ENCODE results near the gene MTCL1. TPM values are rescaled to one million over a fixed set of nuclear protein-coding genes. Genes with fewer than 3 reads are reported as not detected.

MTCL1 gene
- total RNA-seq, 2 experiments from 2014 or later = 0.92 to 1.1 TPM

DNA sequence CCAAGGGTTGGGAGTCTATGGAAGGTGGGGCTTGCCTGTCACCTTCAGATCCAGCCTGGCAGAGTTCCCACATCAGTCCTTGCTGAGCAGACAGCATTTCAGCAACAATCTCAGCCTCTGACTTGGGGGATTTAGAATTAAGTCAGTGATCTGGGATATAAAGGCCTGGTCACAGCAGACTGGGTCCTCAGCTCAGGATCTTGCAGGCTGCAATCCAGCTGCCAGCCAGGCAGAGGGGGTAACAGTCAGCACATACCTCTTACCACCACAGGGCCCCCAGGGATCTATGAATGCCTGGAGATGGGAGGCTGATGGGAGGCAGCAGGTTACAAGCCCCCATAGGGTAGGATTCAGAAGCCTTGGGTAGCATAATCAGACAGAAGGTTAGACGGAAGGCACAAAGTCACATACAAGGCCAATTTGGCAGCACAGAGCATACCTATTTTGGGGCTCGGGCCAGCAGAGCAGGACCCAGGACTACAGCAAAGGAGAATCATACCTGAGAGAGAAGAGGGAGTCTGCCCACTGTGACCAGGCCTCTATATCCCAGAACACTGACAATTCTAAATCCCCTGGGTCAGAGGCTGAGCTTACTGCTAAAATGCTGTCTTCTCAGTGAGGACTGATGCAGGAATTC, 163.5 kb downstream of the MTCL1 start:
- POLR2A ChIA-PET = no interaction called here
- CTCF ChIA-PET = no interaction called here

DNA sequence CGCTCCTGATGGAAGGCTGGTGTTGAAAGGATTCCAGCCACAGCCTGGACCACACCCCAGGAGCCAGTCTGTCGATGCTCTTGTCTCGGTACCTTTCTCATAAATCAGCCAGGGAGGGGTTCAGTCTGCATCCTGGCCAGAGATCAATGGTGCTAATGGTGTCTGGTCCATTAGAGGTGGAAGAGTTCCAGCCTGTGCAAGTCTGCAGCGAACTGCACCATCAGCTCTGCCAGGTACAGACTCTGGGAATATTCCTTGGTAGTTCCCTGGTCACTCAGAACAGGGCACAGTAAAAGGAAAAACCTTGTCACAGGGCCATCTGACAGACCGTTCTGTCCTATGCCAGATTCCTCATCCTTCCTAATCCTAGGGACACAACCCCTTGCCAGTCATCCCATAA, 164.3 kb downstream of the MTCL1 start:
- CTCF ChIA-PET = no interaction called here
- POLR2A ChIA-PET = no interaction called here

DNA sequence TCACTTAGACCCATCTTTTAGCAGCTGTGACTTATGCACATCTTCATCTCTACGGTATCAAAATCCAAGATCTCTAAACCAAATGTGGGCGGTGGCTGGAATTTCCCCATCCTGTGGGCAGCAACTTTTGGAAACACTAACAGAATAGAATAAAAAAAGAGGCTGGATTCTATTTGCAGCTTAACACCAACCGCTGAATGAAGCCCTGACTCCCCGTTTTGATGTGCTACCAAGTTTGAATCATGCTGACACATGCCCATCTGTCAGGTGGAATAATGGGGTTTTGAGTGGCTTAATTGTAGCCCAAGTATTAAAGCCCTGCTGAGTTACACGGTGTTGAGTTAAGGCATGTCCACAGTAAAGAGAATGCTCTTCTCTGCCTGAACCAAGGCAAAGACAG, 165.2 kb downstream of the MTCL1 start:
- POLR2A ChIA-PET = no interaction called here
- CTCF ChIA-PET = no interaction called here

DNA sequence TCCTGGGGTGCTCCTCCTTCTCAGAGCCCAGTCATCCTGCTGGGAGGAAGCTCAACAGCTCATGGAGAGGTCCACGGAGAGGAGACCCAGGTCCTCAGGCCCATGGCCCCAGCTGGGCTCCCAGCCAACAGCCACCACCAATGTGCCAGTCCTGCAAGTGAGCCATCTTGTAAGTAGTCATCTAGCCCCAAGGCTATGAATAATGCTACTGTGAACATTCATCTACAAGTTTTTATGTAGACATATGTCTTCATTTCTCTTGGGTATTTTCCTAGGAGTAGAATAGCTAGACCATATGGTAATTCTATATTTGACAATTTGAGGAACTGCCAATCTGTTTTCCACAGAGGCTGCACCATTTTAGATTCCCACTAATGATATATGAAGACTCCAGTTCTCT, 166.1 kb downstream of the MTCL1 start:
- ChIA-PET CTCF (no interaction called here), POLR2A (no interaction called here)

DNA sequence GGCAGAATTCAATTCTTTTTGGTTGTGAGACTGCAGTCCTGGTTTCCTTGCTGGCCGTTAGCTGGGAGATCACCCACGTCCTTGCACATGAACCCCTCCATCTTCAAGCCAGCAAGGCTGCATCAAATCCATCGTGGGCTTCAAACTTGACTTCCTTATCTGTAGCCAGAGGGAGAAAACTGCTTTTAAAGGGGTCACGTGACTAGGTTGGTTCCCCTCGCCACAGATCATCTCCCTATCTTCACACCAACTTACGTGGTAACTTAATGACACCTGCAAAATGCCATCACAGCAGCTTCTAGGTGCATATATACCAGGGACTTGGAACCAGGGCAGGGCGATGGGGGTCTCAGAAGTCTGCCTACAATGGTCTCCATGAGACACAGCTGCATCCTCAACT, 169.5 kb downstream of the MTCL1 start:
- POLR2A ChIA-PET = no interaction called here
- CTCF ChIA-PET = no interaction called here

DNA sequence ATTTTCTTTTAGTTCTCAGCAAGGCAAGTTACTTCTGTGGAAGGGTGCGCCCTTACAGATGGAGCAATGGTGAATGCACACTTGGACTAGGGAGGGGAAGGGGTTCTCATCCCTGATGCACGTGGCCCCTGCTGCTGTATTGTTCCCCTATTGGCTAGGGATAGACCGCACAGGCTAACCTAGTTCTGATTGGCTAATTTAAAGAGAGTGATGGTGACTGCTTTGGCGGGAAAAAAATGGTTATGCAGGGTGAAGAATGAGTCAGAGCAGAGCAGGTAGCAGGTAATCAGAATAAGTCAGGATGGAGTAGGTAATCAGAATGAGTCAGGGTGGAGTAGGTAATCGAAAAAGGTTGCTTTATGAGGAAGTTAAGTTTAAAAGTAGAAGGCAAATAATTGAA, 171.5 kb downstream of the MTCL1 start:
- ChIA-PET POLR2A (no interaction called here), CTCF (no interaction called here)

DNA sequence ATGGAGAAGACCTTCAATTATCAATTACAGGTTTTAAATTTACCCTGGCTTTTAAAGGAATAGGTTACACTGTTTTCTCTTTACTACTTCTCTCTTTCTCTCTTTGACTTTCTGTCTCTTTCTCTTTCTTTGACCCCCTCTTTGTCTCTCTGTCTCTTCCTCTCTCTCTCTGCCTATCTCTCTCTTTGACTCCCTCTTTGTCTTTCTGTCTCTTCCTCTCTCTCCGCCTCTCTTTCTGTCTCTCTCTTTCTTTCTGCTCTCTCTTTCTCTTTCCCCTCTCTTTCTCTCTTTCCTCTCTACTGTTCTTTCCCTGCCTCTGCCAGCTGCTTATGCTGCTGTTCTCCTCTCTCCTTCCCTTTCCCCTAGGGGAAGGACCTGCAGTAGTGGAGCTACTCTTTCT, 175.7 kb downstream of the MTCL1 start:
- POLR2A ChIA-PET = no interaction called here
- CTCF ChIA-PET = interaction anchor here (0.6 kb wide), 1 partner anchor 18 kb away, joined by 5 read pairs; no protein-coding TSS in a partner anchor

Other genes with a start within 250 kb of the MTCL1 start
- gene RAB12, start 96.1 kb upstream of the MTCL1 start, total RNA-seq = 10 to 100 TPM; 11.8 to 13.7 TPM

Data from activated CD8-positive, alpha-beta memory T cell treated with anti-CD3 and anti-CD28 coated beads for 36 hours (primary cell).